Gastroesophageal sphincter (tissue), 3 donors: ENCODE data around the gene FOXK1.

Source experiments
- EP300 ChIP-seq: sonication (generic); formaldehyde crosslinking; IDR thresholded peaks from one replicate; pipeline ENCODE4 v1.6.1; 2017; ENCODE audit warnings: antibody characterized with exemption, mild to moderate bottlenecking
- POLR2A ChIP-seq, 2 donors: fragments of 450-650 bp; IDR thresholded peaks; one replicate each; pipeline ENCODE4 v1.6.1; 2017; ENCODE audit warnings: antibody characterized with exemption in 2 of 2, mild to moderate bottlenecking in 2 of 2, moderate library complexity in 1 of 2
- POLR2AphosphoS5 ChIP-seq: sonication (generic); formaldehyde crosslinking; IDR thresholded peaks from one replicate; pipeline ENCODE4 v1.6.1; 2017; ENCODE audit warnings: antibody characterized with exemption
- TF ChIP-seq, protein P1 (sequence below), 4 experiments: fragments of 200-600 bp in 2 of 4; fragments of 450-650 bp in 2 of 4; sonication (generic) in 1 of 4; IDR thresholded peaks; one replicate each; pipeline ENCODE4 v1.5.1; 2017 to 2019; ENCODE audit warnings: antibody characterized with exemption in 4 of 4, mild to moderate bottlenecking in 2 of 4, moderate library complexity in 2 of 4

DNA sequence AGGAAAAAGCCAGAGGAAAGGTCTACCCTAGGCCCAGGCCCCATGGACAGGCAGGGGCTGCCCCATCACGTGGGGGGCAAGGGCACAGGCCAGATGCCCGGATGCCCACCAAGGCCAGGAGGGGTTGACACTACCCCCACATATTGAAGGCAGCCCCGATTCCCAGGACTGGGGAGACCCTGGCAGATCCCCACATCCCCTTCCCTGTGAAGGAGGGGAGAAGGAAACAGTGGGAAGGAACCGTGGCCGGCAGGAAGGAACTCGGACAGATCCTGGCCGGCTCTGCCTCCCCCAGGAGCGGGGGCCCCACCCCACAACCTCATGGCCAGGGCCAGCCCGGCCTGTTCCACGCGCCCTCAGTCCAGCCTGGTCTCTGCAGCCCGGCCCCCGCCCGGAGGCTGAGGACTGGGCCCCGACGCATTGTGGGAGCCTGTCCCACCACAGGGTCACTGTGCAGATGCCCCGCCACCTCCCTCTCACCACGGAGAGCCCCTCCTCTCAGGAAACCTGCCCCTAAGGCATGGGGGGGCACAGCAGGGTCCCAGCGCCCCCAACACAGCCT is 138.4 kb downstream of the FOXK1 start:
- TF ChIP-seq EP300 (no peak), POLR2AphosphoS5 (no peak), POLR2A (IDR thresholded peaks at IDR 0.05) (no peak)
- TF ChIP-seq, protein P1, sequence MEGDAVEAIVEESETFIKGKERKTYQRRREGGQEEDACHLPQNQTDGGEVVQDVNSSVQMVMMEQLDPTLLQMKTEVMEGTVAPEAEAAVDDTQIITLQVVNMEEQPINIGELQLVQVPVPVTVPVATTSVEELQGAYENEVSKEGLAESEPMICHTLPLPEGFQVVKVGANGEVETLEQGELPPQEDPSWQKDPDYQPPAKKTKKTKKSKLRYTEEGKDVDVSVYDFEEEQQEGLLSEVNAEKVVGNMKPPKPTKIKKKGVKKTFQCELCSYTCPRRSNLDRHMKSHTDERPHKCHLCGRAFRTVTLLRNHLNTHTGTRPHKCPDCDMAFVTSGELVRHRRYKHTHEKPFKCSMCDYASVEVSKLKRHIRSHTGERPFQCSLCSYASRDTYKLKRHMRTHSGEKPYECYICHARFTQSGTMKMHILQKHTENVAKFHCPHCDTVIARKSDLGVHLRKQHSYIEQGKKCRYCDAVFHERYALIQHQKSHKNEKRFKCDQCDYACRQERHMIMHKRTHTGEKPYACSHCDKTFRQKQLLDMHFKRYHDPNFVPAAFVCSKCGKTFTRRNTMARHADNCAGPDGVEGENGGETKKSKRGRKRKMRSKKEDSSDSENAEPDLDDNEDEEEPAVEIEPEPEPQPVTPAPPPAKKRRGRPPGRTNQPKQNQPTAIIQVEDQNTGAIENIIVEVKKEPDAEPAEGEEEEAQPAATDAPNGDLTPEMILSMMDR (IDR thresholded peaks at IDR 0.05), result no peak
